GM10847 (cell line): ENCODE results near the gene S100Z.

Experiments
- POLR2A ChIP-seq: IDR thresholded peaks from 2 replicates; pipeline ENCODE4 v1.6.1; 2011; ENCODE audit not compliant: insufficient read length; ENCODE audit errors: extremely low read depth

Gene S100Z

GRCh38 chr5:76849419-76850291, at the start of gene S100Z:
Gene S100Z, plus strand, starts transcription at chr5:76850014. Its CDS starts 25,346 bp downstream, at chr5:76875360.
- no peak for TF ChIP-seq POLR2A

GRCh38 chr5:76800579-76800978, 49.2 kb upstream of the S100Z start:
- TF ChIP-seq POLR2A: no peak

- no peak for TF ChIP-seq POLR2A
Observed at GRCh38 chr5:76801159-76801802, 48.5 kb upstream of the S100Z start.

DNA sequence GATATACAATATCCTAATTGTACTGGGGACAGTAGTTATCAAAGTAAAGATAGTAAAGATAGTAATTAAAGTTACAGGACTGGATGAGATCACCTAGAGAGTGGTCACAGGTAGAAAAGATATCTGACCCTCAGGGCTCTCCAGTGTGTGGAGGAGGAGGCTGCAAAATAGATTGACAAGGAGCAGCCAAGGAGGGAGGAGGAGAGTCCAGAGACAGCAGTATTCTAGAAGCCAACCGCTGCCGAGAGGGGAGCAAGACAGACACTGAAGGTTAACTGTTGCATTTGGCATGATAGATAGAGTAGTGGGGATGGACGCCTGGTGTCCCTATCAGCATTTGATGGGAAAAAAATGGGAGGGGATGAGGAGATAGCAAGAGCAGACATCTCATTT, 48.0 kb upstream of the S100Z start:
- TF ChIP-seq POLR2A: no peak

GRCh38 chr5:76804266-76804665, 45.5 kb upstream of the S100Z start:
- no peak for TF ChIP-seq POLR2A

GRCh38 chr5:76805821-76806505, 43.9 kb upstream of the S100Z start:
- TF ChIP-seq POLR2A: no peak

- no peak for TF ChIP-seq POLR2A
Observed at GRCh38 chr5:76807296-76807695, 42.5 kb upstream of the S100Z start.

DNA sequence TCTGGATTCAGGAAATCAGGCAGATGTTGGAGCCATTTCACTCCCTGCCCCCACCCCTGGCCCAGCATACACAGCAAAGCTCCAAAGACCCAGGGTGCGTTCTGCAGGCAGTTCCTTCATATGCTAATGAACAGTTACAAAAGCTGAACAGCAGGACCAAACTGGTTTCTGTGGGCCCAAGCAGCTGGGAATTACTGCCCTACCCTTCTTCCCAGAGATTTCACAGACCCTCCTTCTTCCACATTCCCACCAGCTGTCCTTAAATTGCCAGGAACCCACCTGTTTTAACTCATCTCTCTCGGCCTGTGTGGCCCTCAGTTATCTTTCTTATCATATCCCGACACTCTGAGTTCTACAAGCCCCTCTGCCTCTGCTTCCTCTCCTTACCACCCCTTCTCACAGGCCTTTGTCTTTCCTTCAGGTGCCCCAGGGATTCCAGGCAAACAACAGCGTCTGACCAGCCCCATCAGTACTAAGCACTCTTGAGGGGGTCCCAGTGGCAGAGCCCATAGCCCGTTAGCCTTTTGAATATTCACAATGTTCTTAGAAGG, 41.6 kb upstream of the S100Z start:
- no peak for TF ChIP-seq POLR2A

- TF ChIP-seq POLR2A: no peak
Observed at GRCh38 chr5:76809141-76809540, 40.7 kb upstream of the S100Z start.

- TF ChIP-seq POLR2A: no peak
Observed at GRCh38 chr5:76810236-76810635, 39.6 kb upstream of the S100Z start.

DNA sequence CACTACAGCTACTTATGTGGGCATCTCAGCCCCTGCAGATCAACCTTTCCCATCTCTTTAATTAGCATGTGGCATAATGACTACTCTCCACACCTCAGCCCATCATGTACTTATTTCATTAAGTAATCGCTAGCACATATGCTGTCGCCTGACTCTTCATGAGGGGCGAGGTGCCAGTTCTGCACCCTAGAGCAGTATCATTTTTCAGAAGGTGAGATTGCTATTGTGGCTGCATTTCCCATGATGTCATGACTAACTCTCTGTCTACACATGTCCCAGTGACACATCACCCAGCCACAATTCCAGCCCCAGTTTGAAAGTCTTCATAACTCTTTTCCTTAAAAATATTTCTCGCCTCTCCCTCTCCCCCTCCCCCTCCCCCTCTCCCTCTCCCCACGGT, 38.6 kb upstream of the S100Z start:
- no peak for TF ChIP-seq POLR2A

GRCh38 chr5:76813982-76814562, 35.7 kb upstream of the S100Z start:
- TF ChIP-seq POLR2A: no peak

- TF ChIP-seq POLR2A: no peak
Observed at GRCh38 chr5:76816110-76816831, 33.5 kb upstream of the S100Z start.
